GM12872 (cell line): ENCODE results near the gene PIP4K2A.

ENCODE experiments used
- CTCF ChIP-seq: IDR thresholded peaks from 3 replicates; pipeline ENCODE4 v1.5.1; 2011; ENCODE audit warnings: low read depth, mild to moderate bottlenecking, low read length, moderate library complexity; ENCODE audit not compliant: insufficient read depth

The PIP4K2A gene

GRCh38 chr10:22715290-22715625, 880 bp upstream of the PIP4K2A start:
- TF ChIP-seq CTCF: no peak

GRCh38 chr10:22713853-22714478, 412 bp downstream of the PIP4K2A start:
- TF ChIP-seq CTCF: no peak

GRCh38 chr10:22712956-22713852, 1.2 kb downstream of the PIP4K2A start:
- TF ChIP-seq CTCF: no peak

GRCh38 chr10:22712211-22712955, 2.0 kb downstream of the PIP4K2A start:
- no peak for TF ChIP-seq CTCF

- TF ChIP-seq CTCF: no peak
Observed at GRCh38 chr10:22711373-22711772, 3.0 kb downstream of the PIP4K2A start.

- no peak for TF ChIP-seq CTCF
Observed at GRCh38 chr10:22710139-22710745, 4.1 kb downstream of the PIP4K2A start.

GRCh38 chr10:22708772-22709171, 5.6 kb downstream of the PIP4K2A start:
- no peak for TF ChIP-seq CTCF
